HG02970 (cell line): Measurements from ENCODE around the gene NKD2.
"Not testable (repeated sequence)": the region's sequence is repeated elsewhere in the genome, so short reads cannot be mapped to it uniquely, and the experiment has no call there.

Source experiments
- ATAC-seq: cut with Tn5 transposase; IDR thresholded peaks from one replicate; pipeline ENCODE4 v1.9.1; 2021; ENCODE audit warnings: mild to moderate bottlenecking, moderate library complexity, moderate number of reproducible peaks; ENCODE audit not compliant: unreplicated experiment, low FRiP score

NKD2 gene

GRCh38 chr5:1011741-1012312 is 3.2 kb downstream of the NKD2 start:
- ATAC-seq, result no peak

- no peak for ATAC-seq
Observed at GRCh38 chr5:1012313-1012841, 3.8 kb downstream of the NKD2 start.

DNA sequence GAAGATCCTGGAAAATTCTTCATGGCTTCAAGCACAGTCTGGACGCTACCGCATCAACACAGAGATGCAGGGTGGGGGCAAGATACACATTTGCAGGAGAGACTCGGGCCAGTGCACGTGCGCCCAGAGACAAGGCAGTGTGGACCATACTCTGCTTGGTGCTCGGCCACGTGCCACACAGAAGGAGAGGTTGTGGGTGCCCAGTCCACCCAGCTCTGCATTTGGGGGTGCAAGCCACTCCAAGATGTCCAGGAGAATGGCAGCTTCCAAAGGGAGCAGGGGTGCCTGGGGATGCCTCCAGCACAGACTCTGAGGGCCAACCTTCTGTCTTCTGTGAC is 4.3 kb downstream of the NKD2 start:
- no peak for ATAC-seq

- no peak for ATAC-seq
Observed at GRCh38 chr5:1013238-1013947, 4.8 kb downstream of the NKD2 start.

- ATAC-seq, result no peak
Observed at GRCh38 chr5:1013948-1014301, 5.3 kb downstream of the NKD2 start.

- ATAC-seq, result no peak
Observed at GRCh38 chr5:1014346-1014745, 5.7 kb downstream of the NKD2 start.

GRCh38 chr5:1014781-1015221 is 6.2 kb downstream of the NKD2 start:
- no peak for ATAC-seq

DNA sequence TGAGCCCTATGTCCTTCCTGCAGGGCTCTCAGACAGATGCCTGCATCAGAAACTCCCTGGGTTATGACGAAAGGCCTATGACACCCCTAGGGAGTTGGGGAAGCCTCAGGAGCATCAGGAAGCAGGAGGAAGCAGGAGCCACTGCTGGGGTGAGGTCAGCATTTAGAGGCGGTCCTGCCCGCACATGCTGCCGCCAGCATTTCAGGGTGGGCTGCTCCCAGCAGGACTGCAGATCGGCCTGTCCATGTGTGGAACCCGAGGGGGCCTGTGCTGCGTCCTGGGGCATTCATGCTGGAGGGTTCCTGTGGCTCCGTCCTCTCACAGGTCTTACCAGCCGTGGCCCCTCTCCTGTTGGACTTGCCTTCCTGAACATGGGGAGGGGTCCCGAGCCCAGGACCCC is 6.9 kb downstream of the NKD2 start:
- ATAC-seq, result no peak

DNA sequence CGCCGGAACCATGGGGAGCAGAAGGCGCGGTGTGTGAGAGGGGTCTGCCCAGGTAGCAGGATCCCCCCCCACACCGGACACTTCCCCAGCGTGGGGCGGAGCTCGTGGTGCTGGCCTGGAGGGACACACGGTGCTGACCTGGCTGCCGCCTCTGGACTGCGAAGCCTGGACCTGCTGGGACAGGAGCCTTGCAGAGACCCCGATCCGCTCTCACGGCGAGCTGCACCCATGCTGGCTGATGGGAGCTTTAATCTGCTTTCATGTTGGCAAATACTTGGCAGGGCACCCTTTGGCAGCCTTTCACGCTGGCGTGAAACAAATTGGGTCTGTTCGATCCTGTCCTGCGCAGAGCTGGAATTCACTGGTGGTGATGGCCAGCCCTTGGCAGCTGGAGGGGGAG is 7.4 kb downstream of the NKD2 start:
- no peak for ATAC-seq

DNA sequence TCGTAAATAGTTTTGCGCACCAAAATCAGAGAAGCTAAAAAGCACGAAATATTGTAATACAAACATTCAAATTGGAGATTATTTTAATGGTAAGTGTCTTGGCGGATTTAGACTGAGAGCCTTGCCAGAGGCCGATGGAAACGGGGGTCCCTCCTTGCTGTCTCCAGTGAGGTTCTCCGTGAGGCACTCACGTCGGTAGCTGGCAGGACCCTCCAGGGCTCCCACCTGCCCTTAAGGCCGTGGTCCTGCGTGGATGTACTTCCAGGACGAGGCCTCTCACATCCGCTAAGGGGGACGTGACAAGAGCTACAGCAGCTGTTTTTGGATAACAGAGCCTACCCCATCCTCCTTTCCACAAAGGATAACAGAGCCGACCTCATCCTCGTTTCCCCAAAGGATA is 7.9 kb downstream of the NKD2 start:
- ATAC-seq, result no peak

DNA sequence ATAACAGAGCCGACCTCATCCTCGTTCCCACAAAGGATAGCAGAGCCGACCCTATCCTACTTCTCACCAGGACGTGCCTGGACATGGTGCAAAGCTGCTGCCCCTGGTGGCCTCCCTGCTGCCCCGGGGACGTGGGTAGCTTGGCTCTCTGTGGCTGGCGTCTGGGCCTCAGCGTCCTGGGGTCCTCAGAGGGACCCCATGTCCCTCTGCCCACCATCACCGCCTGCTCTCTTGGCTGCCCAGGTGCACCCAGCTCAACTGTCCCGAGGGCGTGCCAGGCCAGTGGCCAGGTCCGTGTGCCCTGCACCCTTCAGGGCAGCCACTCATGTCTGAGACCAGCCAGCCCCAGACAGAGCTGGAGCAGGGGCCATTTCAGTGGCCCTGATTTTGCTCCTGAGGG is 8.5 kb downstream of the NKD2 start:
- no peak for ATAC-seq

GRCh38 chr5:1017691-1018455 is 9.3 kb downstream of the NKD2 start:
- ATAC-seq, result no peak

- ATAC-seq, result no peak
Observed at GRCh38 chr5:1018596-1018995, 10.0 kb downstream of the NKD2 start.

GRCh38 chr5:1019001-1019905 is 10.7 kb downstream of the NKD2 start:
- no peak for ATAC-seq

DNA sequence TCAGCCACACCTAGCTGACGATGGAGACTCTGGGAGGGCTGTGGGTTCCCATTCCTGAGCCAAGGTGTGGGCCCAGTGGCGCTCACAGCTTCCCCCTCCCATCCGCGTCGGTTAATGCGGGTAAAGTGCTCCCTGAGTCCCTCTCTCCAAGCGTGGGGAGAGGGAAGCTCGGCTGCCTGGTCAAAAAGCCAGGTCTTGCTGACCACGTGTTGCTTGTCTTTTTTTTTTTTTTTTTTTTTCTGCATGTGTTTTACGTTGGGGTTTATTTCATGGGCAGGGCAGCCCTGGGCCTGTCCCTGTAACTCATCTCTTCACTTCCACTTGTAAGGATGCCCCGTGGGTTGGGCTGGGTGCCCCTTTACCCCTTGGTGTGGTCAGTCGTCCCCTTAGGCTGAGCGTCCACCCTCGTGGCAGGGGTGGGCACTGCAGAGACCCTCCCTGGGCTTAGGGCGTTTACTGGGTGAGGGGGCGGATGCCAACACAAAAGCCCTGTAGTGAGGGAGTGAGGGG is 11.9 kb downstream of the NKD2 start:
- ATAC-seq, result no peak

DNA sequence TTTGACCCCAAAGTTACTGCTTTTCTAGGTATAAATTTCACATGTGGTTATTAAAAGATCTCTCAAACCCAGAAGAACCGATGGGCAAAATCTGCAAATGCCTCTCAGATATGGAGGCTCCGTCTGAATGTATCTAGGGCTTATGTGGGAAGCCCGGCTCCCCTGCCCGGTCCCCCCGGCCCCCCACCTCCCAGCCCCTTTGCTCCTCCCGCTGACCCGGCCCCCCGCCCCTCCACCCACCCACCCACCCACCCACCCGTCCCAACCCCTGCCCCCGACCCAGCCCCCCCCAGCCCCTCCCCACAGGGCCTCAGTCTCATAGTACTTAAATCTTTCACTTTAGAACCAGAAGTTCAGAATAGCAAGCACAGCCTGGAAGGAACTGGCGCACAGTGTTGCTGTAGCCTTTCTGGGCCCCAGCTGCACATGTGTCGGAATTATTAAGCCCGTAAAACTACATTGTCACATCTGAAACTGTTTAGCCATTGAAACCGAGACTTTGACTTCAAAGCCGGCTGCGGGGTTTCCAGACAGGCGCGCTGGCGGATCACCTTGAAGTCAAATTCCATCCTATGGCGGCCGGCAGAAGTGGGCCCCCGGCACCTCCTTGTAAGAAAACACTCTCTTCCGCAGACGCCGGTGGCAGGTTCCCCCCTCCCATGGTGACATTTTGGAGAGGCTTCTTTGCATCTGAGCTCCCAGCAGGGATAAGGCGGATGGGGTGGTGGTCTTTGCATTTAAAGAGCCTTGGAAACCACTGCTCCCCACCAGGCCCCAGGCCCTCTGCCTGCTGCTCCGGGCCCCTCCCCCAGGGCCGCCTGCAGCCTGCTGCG is 12.8 kb downstream of the NKD2 start:
- ATAC-seq, result no peak

DNA sequence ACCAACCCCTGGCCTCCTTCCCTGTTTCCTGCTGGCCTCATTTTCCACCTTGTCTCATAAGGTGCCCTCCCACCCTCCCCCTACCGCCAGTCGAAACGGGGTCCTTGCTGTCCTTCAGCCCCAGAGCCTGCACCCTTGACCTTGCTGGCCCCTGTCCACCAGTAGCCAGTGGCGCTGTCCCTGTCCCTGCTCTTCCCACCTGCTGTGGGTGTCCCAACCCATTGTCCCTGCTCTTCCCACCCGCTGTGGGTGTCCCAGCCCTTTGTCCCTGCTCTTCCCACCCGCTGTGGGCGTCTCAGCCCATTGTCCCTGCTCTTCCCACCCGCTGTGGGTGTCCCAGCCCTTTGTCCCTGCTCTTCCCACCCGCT is 13.4 kb downstream of the NKD2 start:
- not testable (repeated sequence) for ATAC-seq

GRCh38 chr5:1026700-1027621 is 18.4 kb downstream of the NKD2 start:
- no peak for ATAC-seq
